ENCODE data around the gene HIPK4.
"Not testable (repeated sequence)": the region's sequence is repeated elsewhere in the genome, so short reads cannot be mapped to it uniquely, and the experiment has no call there.

HIPK4 gene

DNA sequence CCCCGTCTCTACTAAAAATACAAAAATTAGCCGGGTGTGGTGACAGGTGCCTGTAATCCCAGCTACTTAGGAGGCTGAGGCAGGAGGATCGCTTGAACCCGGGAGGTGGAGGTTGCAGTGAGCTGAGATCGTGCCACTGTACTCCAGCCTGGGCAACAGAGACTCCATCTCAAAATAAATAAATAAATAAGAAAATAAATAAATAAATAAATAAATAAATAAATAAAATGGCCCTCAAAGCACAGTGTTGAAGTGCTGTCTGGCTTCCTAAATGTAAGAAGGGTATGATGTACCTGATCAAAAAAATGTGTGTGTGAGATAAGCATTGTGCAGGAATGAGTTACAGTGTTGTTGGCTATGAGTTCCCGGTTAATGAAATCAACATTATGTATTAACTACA, 56.9 kb downstream of the HIPK4 start:
- not testable (repeated sequence) for DNase-seq

DNA sequence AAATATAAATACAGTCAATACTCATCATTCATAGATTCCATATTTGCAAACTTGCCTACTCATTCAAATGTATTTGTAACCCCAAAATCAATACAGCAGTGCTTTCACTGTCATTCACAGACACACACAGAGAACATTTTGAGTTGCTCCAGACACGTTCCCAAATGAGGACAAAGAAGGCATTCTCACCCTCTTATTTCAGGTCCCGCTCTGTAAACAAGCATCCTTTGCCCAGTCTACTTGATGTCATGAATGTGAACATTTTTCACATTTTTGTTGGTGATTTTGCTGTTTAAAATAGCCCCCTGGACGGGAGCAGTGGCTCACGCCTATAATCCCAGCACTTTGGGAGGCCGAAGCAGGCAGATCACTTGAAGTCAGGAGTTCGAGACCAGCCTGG, 57.3 kb downstream of the HIPK4 start:
- no peak for DNase-seq

DNA sequence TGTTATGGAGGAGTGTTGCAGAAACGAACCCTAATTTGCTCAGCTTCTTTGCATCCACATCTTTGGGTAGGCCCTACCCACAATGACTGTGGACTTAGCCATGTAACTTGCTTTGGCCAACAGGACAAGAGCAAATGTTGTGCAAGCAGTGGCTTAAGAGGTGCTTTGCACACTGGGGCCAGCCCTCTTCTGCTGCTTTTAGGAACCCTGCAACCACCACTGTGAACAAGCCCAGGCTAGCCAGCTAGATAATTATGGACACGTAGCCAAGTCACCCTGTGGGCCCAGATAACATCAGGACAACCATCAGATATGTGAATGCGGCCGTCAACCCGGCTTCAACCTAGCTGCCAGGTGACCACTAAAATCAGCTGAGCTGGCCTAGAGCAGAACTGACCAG, 58.9 kb downstream of the HIPK4 start:
- no peak for DNase-seq
